Ishikawa (cell line): ENCODE measurements around the gene RNU4-1.
"Not testable (repeated sequence)": the region's sequence is repeated elsewhere in the genome, so short reads cannot be mapped to it uniquely, and the experiment has no call there.

Experiments used
- CEBPB ChIP-seq: IDR thresholded peaks from 2 replicates; pipeline ENCODE4 v1.6.1; 2012
- CREB1 ChIP-seq: IDR thresholded peaks from 2 replicates; pipeline ENCODE4 v1.6.1; 2012; ENCODE audit warnings: low read depth
- EGR1 ChIP-seq: IDR thresholded peaks from 2 replicates; pipeline ENCODE4 v1.6.1; 2012
- EP300 ChIP-seq: IDR thresholded peaks from 2 replicates; pipeline ENCODE4 v1.6.1; 2012; ENCODE audit warnings: borderline replicate concordance
- FOXM1 ChIP-seq: IDR thresholded peaks from 2 replicates; pipeline ENCODE4 v1.6.1; 2012; ENCODE audit warnings: low read depth, borderline replicate concordance
- RAD21 ChIP-seq: IDR thresholded peaks from 2 replicates; pipeline ENCODE4 v1.6.1; 2012; ENCODE audit warnings: low read depth
- TAF1 ChIP-seq: IDR thresholded peaks from 2 replicates; pipeline ENCODE4 v1.6.1; 2012; ENCODE audit warnings: low read depth, mild to moderate bottlenecking
- TCF12 ChIP-seq: IDR thresholded peaks from 2 replicates; pipeline ENCODE4 v1.6.1; 2012; ENCODE audit warnings: low read depth
- USF1 ChIP-seq: IDR thresholded peaks from 2 replicates; pipeline ENCODE4 v1.6.1; 2012
- YY1 ChIP-seq: IDR thresholded peaks from 2 replicates; pipeline ENCODE4 v1.6.1; 2012; ENCODE audit warnings: low read depth
- TF ChIP-seq, protein P1 (sequence below): IDR thresholded peaks from 2 replicates; pipeline ENCODE4 v1.6.1; 2012; ENCODE audit warnings: low read depth, mild to moderate bottlenecking
- TF ChIP-seq, protein P2 (sequence below): IDR thresholded peaks from 2 replicates; pipeline ENCODE4 v1.6.1; 2012

GRCh38 chr12:120335447-120335846 is 42.4 kb upstream of the RNU4-1 start:
- TF ChIP-seq, protein P1, sequence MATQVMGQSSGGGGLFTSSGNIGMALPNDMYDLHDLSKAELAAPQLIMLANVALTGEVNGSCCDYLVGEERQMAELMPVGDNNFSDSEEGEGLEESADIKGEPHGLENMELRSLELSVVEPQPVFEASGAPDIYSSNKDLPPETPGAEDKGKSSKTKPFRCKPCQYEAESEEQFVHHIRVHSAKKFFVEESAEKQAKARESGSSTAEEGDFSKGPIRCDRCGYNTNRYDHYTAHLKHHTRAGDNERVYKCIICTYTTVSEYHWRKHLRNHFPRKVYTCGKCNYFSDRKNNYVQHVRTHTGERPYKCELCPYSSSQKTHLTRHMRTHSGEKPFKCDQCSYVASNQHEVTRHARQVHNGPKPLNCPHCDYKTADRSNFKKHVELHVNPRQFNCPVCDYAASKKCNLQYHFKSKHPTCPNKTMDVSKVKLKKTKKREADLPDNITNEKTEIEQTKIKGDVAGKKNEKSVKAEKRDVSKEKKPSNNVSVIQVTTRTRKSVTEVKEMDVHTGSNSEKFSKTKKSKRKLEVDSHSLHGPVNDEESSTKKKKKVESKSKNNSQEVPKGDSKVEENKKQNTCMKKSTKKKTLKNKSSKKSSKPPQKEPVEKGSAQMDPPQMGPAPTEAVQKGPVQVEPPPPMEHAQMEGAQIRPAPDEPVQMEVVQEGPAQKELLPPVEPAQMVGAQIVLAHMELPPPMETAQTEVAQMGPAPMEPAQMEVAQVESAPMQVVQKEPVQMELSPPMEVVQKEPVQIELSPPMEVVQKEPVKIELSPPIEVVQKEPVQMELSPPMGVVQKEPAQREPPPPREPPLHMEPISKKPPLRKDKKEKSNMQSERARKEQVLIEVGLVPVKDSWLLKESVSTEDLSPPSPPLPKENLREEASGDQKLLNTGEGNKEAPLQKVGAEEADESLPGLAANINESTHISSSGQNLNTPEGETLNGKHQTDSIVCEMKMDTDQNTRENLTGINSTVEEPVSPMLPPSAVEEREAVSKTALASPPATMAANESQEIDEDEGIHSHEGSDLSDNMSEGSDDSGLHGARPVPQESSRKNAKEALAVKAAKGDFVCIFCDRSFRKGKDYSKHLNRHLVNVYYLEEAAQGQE: not testable (repeated sequence)
- not testable (repeated sequence) for TF ChIP-seq CREB1, YY1, TCF12, EP300, TAF1, CEBPB, FOXM1, USF1, EGR1
- TF ChIP-seq RAD21: peak; percentile 67
- TF ChIP-seq, protein P2, sequence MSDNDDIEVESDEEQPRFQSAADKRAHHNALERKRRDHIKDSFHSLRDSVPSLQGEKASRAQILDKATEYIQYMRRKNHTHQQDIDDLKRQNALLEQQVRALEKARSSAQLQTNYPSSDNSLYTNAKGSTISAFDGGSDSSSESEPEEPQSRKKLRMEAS: not testable (repeated sequence)
